ENCODE results near the gene MLIP. TPM values are rescaled to one million over a fixed set of nuclear protein-coding genes. Genes with fewer than 3 reads are reported as not detected.
"Not testable (repeated sequence)": the region's sequence is repeated elsewhere in the genome, so short reads cannot be mapped to it uniquely, and the experiment has no call there.

The MLIP gene
- total and polyA plus RNA-seq, 4 donors, result 2.0 to 6.0 (median 3.2) TPM

DNA sequence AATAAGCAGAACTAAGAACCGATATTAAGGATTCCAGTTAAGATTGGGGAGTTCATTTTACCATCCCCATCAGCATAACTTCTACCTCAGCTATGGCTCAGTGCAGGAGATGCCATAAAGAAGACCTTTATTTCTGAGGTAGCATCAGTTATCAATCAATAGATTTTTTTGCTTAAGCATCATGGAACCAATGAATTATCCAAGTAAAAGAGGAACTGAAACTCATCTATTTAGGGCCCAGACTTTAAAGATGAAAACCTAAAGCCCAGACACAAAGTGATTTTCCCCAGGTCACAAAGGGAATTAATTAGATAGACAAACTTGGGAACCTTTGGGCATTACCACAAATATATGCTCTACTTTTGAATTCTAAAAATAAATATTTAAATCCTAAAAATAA is 137.8 kb downstream of the MLIP start:
- Histone ChIP-seq H3K27me3 (ENCODE audit: control insufficient read depth in 4 of 4, insufficient read depth in 4 of 4, low read length in 3 of 4) (no peaks in the 10 kb centered on the region), H3K4me1 (ENCODE audit: control insufficient read depth in 4 of 4, insufficient read depth in 4 of 4, low read length in 3 of 4) (no peaks in the 10 kb centered on the region), H3K9ac (ENCODE audit: low read depth in 1 of 2, low read length in 2 of 2) (no peak overlapping the region), H3K36me3 (ENCODE audit: control insufficient read depth in 4 of 4, insufficient read depth in 3 of 4, low read depth in 1 of 4, low read length in 3 of 4) (no peaks in the 10 kb centered on the region), H3K9me3 (ENCODE audit: control insufficient read depth in 4 of 4, low read length in 3 of 4) (no peaks in the 10 kb centered on the region), H3K27ac (ENCODE audit: low read depth in 1 of 2, low read length in 2 of 2) (no peak overlapping the region), H3K4me3 (ENCODE audit: low read depth in 1 of 3, low read length in 3 of 3) (no peak overlapping the region)
- no peak for DNase-seq (ENCODE audit: low spot score)
- TF ChIP-seq HNF4A (conservative IDR thresholded peaks at IDR 0.05) (no peak), EGR1 (IDR thresholded peaks at IDR 0.05; ENCODE audit: low read depth in 2 of 2) (no peak), GABPA (IDR thresholded peaks at IDR 0.05 in 1 of 2, conservative IDR thresholded peaks at IDR 0.05 in 1 of 2) (no peak), HNF4G (IDR thresholded peaks at IDR 0.05) (no peak), JUND (IDR thresholded peaks at IDR 0.05) (no peak)
- TF ChIP-seq, protein P1, sequence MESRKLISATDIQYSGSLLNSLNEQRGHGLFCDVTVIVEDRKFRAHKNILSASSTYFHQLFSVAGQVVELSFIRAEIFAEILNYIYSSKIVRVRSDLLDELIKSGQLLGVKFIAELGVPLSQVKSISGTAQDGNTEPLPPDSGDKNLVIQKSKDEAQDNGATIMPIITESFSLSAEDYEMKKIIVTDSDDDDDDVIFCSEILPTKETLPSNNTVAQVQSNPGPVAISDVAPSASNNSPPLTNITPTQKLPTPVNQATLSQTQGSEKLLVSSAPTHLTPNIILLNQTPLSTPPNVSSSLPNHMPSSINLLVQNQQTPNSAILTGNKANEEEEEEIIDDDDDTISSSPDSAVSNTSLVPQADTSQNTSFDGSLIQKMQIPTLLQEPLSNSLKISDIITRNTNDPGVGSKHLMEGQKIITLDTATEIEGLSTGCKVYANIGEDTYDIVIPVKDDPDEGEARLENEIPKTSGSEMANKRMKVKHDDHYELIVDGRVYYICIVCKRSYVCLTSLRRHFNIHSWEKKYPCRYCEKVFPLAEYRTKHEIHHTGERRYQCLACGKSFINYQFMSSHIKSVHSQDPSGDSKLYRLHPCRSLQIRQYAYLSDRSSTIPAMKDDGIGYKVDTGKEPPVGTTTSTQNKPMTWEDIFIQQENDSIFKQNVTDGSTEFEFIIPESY (IDR thresholded peaks at IDR 0.05), result no peak
- TF ChIP-seq, protein P2, sequence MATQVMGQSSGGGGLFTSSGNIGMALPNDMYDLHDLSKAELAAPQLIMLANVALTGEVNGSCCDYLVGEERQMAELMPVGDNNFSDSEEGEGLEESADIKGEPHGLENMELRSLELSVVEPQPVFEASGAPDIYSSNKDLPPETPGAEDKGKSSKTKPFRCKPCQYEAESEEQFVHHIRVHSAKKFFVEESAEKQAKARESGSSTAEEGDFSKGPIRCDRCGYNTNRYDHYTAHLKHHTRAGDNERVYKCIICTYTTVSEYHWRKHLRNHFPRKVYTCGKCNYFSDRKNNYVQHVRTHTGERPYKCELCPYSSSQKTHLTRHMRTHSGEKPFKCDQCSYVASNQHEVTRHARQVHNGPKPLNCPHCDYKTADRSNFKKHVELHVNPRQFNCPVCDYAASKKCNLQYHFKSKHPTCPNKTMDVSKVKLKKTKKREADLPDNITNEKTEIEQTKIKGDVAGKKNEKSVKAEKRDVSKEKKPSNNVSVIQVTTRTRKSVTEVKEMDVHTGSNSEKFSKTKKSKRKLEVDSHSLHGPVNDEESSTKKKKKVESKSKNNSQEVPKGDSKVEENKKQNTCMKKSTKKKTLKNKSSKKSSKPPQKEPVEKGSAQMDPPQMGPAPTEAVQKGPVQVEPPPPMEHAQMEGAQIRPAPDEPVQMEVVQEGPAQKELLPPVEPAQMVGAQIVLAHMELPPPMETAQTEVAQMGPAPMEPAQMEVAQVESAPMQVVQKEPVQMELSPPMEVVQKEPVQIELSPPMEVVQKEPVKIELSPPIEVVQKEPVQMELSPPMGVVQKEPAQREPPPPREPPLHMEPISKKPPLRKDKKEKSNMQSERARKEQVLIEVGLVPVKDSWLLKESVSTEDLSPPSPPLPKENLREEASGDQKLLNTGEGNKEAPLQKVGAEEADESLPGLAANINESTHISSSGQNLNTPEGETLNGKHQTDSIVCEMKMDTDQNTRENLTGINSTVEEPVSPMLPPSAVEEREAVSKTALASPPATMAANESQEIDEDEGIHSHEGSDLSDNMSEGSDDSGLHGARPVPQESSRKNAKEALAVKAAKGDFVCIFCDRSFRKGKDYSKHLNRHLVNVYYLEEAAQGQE (IDR thresholded peaks at IDR 0.05), result no peak
- TF ChIP-seq, protein P3, sequence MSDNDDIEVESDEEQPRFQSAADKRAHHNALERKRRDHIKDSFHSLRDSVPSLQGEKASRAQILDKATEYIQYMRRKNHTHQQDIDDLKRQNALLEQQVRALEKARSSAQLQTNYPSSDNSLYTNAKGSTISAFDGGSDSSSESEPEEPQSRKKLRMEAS (IDR thresholded peaks at IDR 0.05), result no peak
- 97% methylated on average over 1 of the region's 1 CpG for WGBS

DNA sequence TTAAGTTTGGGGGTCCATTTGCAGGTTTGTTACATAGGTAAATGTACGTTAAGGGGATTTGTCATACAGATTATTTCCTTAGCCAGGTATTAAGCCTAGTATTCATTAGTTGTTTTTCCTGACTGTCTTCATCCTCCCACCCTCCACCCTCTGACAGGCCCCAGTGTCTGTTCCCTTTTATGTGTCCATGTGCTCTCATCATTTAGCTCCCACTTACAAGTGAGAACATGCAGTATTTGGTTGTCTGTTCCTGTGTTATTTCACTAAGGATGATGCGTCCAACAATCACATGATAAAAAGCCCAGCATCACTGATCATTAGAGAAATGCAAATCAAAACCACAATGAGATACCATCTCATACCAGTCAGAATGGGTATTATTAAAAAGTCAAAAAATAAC is 138.6 kb downstream of the MLIP start:
- not testable (repeated sequence) for H3K9ac ChIP-seq (ENCODE audit: low read depth in 1 of 2, low read length in 2 of 2); DNase-seq (ENCODE audit: low spot score); H3K36me3 ChIP-seq (ENCODE audit: control insufficient read depth in 4 of 4, insufficient read depth in 3 of 4, low read depth in 1 of 4, low read length in 3 of 4); H3K4me1 ChIP-seq (ENCODE audit: control insufficient read depth in 4 of 4, insufficient read depth in 4 of 4, low read length in 3 of 4); H3K9me3 ChIP-seq (ENCODE audit: control insufficient read depth in 4 of 4, low read length in 3 of 4); H3K4me3 ChIP-seq (ENCODE audit: low read depth in 1 of 3, low read length in 3 of 3); H3K27ac ChIP-seq (ENCODE audit: low read depth in 1 of 2, low read length in 2 of 2); H3K27me3 ChIP-seq (ENCODE audit: control insufficient read depth in 4 of 4, insufficient read depth in 4 of 4, low read length in 3 of 4)
- WGBS, result 90% methylated on average over 2 of the region's 2 CpGs

DNA sequence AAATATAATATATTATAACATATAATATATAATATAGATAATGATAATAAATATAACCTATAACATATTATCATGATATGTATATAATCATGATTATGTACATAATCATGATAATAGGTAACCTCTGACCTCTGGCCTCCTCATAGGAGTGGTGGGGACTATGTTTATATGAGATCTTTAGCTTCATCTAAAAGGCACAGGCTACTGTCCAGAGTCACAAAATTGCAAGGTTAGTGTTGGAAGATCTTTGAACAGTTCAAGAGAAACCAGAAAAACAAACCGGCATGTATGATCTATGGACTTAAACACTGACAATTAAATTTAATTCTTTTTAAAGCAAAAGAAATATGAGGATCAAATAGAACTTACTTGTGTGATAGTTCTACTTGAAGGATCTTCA is 141.3 kb downstream of the MLIP start:
- Histone ChIP-seq H3K4me3 (ENCODE audit: low read depth in 1 of 3, low read length in 3 of 3) (no peak overlapping the region), H3K9ac (ENCODE audit: low read depth in 1 of 2, low read length in 2 of 2) (no peak overlapping the region), H3K27ac (ENCODE audit: low read depth in 1 of 2, low read length in 2 of 2) (no peak overlapping the region), H3K36me3 (ENCODE audit: control insufficient read depth in 4 of 4, insufficient read depth in 3 of 4, low read depth in 1 of 4, low read length in 3 of 4) (no peaks in the 10 kb centered on the region), H3K27me3 (ENCODE audit: control insufficient read depth in 4 of 4, insufficient read depth in 4 of 4, low read length in 3 of 4) (no peaks in the 10 kb centered on the region), H3K4me1 (ENCODE audit: control insufficient read depth in 4 of 4, insufficient read depth in 4 of 4, low read length in 3 of 4) (no peaks in the 10 kb centered on the region), H3K9me3 (ENCODE audit: control insufficient read depth in 4 of 4, low read length in 3 of 4) (no peaks in the 10 kb centered on the region)
- no peak for TF ChIP-seq JUND (IDR thresholded peaks at IDR 0.05)
- TF ChIP-seq RAD21 (IDR thresholded peaks at IDR 0.05), result no peak
- TF ChIP-seq, protein P3 (IDR thresholded peaks at IDR 0.05), result no peak
- TF ChIP-seq, protein P2 (IDR thresholded peaks at IDR 0.05), result no peak
- no peak for TF ChIP-seq HNF4A (conservative IDR thresholded peaks at IDR 0.05)
- no peak for TF ChIP-seq HNF4G (IDR thresholded peaks at IDR 0.05)
- no peak for TF ChIP-seq TAF1 (conservative IDR thresholded peaks at IDR 0.05)
- DNase-seq (ENCODE audit: low spot score), result no peak
- WGBS, result 86% methylated on average over 1 of the region's 1 CpG
